Neuronal stem cell (in vitro differentiated cells): ENCODE measurements around the gene SLC35E1.

Experiments used
- DNase-seq: peaks from one replicate; pipeline ENCODE4 v3.0.0-alpha.2; 2013; ENCODE audit warnings: low spot score
- H2AFZ ChIP-seq: one replicate; pipeline ENCODE4 v1.6.1; 2013; ENCODE audit warnings: mild to moderate bottlenecking, low read length, inconsistent platforms
- H2AK5ac ChIP-seq: 2 replicates; pipeline ENCODE4 v1.6.1; 2013; ENCODE audit warnings: low read depth, mild to moderate bottlenecking, inconsistent platforms, low read length, moderate library complexity, mixed read lengths
- H2BK120ac ChIP-seq: 2 replicates; pipeline ENCODE4 v1.6.1; 2013; ENCODE audit warnings: low read depth, mild to moderate bottlenecking, inconsistent platforms, low read length, moderate library complexity, mixed read lengths
- H2BK12ac ChIP-seq: one replicate; pipeline ENCODE4 v1.6.1; 2013; ENCODE audit warnings: low read length, inconsistent platforms
- H2BK15ac ChIP-seq: 2 replicates; pipeline ENCODE4 v1.6.1; 2013; ENCODE audit warnings: mild to moderate bottlenecking, low read length, inconsistent platforms, mixed read lengths
- H2BK5ac ChIP-seq: one replicate; pipeline ENCODE4 v1.6.1; 2013; ENCODE audit warnings: inconsistent platforms, mild to moderate bottlenecking, low read length, moderate library complexity
- H3K14ac ChIP-seq: one replicate; pipeline ENCODE4 v1.6.1; 2013; ENCODE audit warnings: low read length, inconsistent platforms
- H3K18ac ChIP-seq: 2 replicates; pipeline ENCODE4 v1.6.1; 2013; ENCODE audit warnings: low read length, inconsistent platforms
- H3K23ac ChIP-seq: 2 replicates; pipeline ENCODE4 v1.6.1; 2013; ENCODE audit warnings: low read depth, mild to moderate bottlenecking, mixed read lengths, low read length, inconsistent platforms; ENCODE audit not compliant: poor library complexity
- H3K27ac ChIP-seq: replicated peaks from 3 replicates; pipeline ENCODE4 v1.5.1; 2013; ENCODE audit warnings: low read length, inconsistent platforms
- H3K27me3 ChIP-seq, 3 experiments: 2 replicates each; pipeline ENCODE4 v1.6.1; 2013; ENCODE audit warnings: low read length in 3 of 3, mild to moderate bottlenecking in 2 of 3, inconsistent platforms in 1 of 3, low read depth in 1 of 3, mixed read lengths in 1 of 3, moderate library complexity in 1 of 3; ENCODE audit not compliant: control insufficient read depth in 3 of 3, insufficient read depth in 3 of 3
- H3K36me3 ChIP-seq, 2 donors: replicated peaks in 1 of 2; 2 replicates each; pipeline ENCODE4 v1.6.1; 2013; ENCODE audit warnings: low read length in 2 of 2; ENCODE audit not compliant: control insufficient read depth in 2 of 2, insufficient read depth in 2 of 2
- H3K4ac ChIP-seq: 2 replicates; pipeline ENCODE4 v1.6.1; 2013; ENCODE audit warnings: inconsistent platforms, mild to moderate bottlenecking, low read length, moderate library complexity
- H3K4me1 ChIP-seq, 2 donors: 1 replicate in 1 of 2; 2 replicates in 1 of 2; pipeline ENCODE4 v1.6.1; 2013; ENCODE audit warnings: low read length in 2 of 2, low read depth in 1 of 2; ENCODE audit not compliant: control insufficient read depth in 2 of 2, insufficient read depth in 1 of 2
- H3K4me2 ChIP-seq: one replicate; pipeline ENCODE4 v1.6.1; 2013; ENCODE audit warnings: mild to moderate bottlenecking, low read length, inconsistent platforms; ENCODE audit not compliant: insufficient read depth, poor library complexity, severe bottlenecking
- H3K4me3 ChIP-seq, 2 donors: 2 replicates each; pipeline ENCODE4 v1.5.1; 2013; ENCODE audit warnings: low read length in 2 of 2, mild to moderate bottlenecking in 2 of 2, inconsistent platforms in 1 of 2, moderate library complexity in 1 of 2
- H3K79me1 ChIP-seq: one replicate; pipeline ENCODE4 v1.6.1; 2013; ENCODE audit warnings: low read depth, mild to moderate bottlenecking, inconsistent platforms, low read length, moderate library complexity
- H3K9ac ChIP-seq: one replicate; pipeline ENCODE4 v1.6.1; 2013; ENCODE audit warnings: mild to moderate bottlenecking, low read depth, low read length, inconsistent platforms; ENCODE audit not compliant: poor library complexity
- H3K9me3 ChIP-seq, 2 donors: replicated peaks in 1 of 2; 2 replicates each; pipeline versions ENCODE3 to v1.6.1; 2013; ENCODE audit warnings: low read length in 2 of 2, mild to moderate bottlenecking in 2 of 2, inconsistent platforms in 1 of 2, low read depth in 1 of 2, mixed read lengths in 1 of 2, moderate library complexity in 1 of 2; ENCODE audit not compliant: control insufficient read depth in 2 of 2, insufficient read depth in 1 of 2
- H4K8ac ChIP-seq: one replicate; pipeline ENCODE4 v1.6.1; 2013; ENCODE audit warnings: low read depth, mild to moderate bottlenecking, inconsistent platforms, low read length, moderate library complexity
- H4K91ac ChIP-seq: one replicate; pipeline ENCODE4 v1.6.1; 2013; ENCODE audit warnings: low read length, low read depth, mild to moderate bottlenecking, inconsistent platforms; ENCODE audit not compliant: poor library complexity
- WGBS, 2 donors: extraction: QIAGEN DNeasy Blood & Tissue Kit; methylation state at CpG; one replicate each; pipeline ENCODE4 v1.1.7; 2013; ENCODE audit warnings: missing lambda C conversion rate in 2 of 2, mixed read lengths in 1 of 2; ENCODE audit not compliant: insufficient read length in 2 of 2, insufficient replicate concordance in 1 of 2; ENCODE audit errors: extremely low coverage in 2 of 2; 5-methylcytosine and 5-hydroxymethylcytosine counted together

The SLC35E1 gene

GRCh38 chr19:16613841-16614240, 41.6 kb upstream of the SLC35E1 start:
- H3K36me3 ChIP-seq, result no peaks in the 10 kb centered on the region
- no peak overlapping the region for H2BK120ac ChIP-seq
- no peak overlapping the region for H3K9ac ChIP-seq
- no peak overlapping the region for H4K91ac ChIP-seq
- no peak overlapping the region for H3K27ac ChIP-seq
- H3K23ac ChIP-seq, result no peak overlapping the region
- no peak overlapping the region for H4K8ac ChIP-seq
- peaks cover 0 to 3% of the 10 kb centered on the region in 2 donors for H3K4me1 ChIP-seq
- no peak overlapping the region for H2BK15ac ChIP-seq
- no peaks in the 10 kb centered on the region for H3K9me3 ChIP-seq
- no peak overlapping the region for H3K14ac ChIP-seq
- DNase-seq, result no peak
- H2AFZ ChIP-seq, result no peak overlapping the region
- H2AK5ac ChIP-seq, result no peak overlapping the region
- no peaks in the 10 kb centered on the region for H3K27me3 ChIP-seq
- no peak overlapping the region for H3K4ac ChIP-seq
- H3K18ac ChIP-seq, result no peak overlapping the region
- no peak overlapping the region for H3K4me3 ChIP-seq
- no peak overlapping the region for H2BK12ac ChIP-seq
- H3K79me1 ChIP-seq, result peaks cover 20% of the 10 kb centered on the region
- no peak overlapping the region for H3K4me2 ChIP-seq
- no peak overlapping the region for H2BK5ac ChIP-seq
- no CpG with 5 or more reads among the region's 2 CpGs for WGBS, 2 donors

GRCh38 chr19:16612636-16613035, 40.4 kb upstream of the SLC35E1 start:
- Histone ChIP-seq H3K36me3 (no peaks in the 10 kb centered on the region), H3K4me3 (no peak overlapping the region), H3K18ac (no peak overlapping the region), H2BK5ac (no peak overlapping the region), H2AK5ac (no peak overlapping the region), H4K8ac (no peak overlapping the region), H3K9ac (no peak overlapping the region), H2BK12ac (no peak overlapping the region), H2AFZ (no peak overlapping the region), H3K9me3 (no peaks in the 10 kb centered on the region), H3K14ac (no peak overlapping the region), H3K79me1 (peaks cover 16% of the 10 kb centered on the region), H3K27ac (no peak overlapping the region), H2BK15ac (no peak overlapping the region), H3K23ac (no peak overlapping the region), H3K4ac (no peak overlapping the region), H3K4me2 (no peak overlapping the region), H4K91ac (no peak overlapping the region), H2BK120ac (no peak overlapping the region), H3K4me1 (peaks cover 0 to 3% of the 10 kb centered on the region in 2 donors), H3K27me3 (no peaks in the 10 kb centered on the region)
- WGBS, 2 donors, result no CpG with 5 or more reads among the region's 3 CpGs
- DNase-seq, result no peak

DNA sequence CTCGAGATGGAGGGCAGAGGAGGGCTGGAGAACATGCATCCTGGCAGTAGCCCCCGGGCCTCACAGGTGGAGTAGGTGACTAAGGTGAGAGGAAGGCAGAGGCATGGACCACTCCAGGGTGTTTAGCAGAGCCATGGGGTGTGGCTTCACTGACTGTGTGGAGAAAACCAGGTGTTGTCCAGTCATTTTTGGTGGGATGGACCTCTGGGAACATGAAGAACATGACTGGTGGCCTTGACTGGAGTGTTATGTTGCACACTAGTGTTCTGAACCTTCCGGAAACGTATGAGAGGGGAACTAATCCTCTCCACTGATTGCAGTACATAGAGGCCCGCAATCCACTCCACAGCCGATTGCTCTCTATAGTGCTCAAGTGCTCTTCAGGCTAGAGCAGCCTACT, 38.9 kb upstream of the SLC35E1 start:
- Histone ChIP-seq H3K4me3 (no peak overlapping the region), H3K27me3 (no peaks in the 10 kb centered on the region), H3K14ac (no peak overlapping the region), H2BK12ac (no peak overlapping the region), H3K9me3 (no peaks in the 10 kb centered on the region), H3K9ac (no peak overlapping the region), H2BK120ac (no peak overlapping the region), H3K18ac (no peak overlapping the region), H3K36me3 (no peaks in the 10 kb centered on the region), H2BK15ac (no peak overlapping the region), H2AFZ (no peak overlapping the region), H4K91ac (no peak overlapping the region), H3K79me1 (peaks cover 15% of the 10 kb centered on the region), H3K4me2 (no peak overlapping the region), H2BK5ac (no peak overlapping the region), H4K8ac (no peak overlapping the region), H3K27ac (no peak overlapping the region), H3K4me1 (no peaks in the 10 kb centered on the region), H2AK5ac (no peak overlapping the region), H3K23ac (no peak overlapping the region), H3K4ac (no peak overlapping the region)
- no peak for DNase-seq
- WGBS, 2 donors, result no CpG with 5 or more reads among the region's 6 CpGs

GRCh38 chr19:16609511-16610200, 37.4 kb upstream of the SLC35E1 start:
- H2BK15ac ChIP-seq, result no peak overlapping the region
- no peak overlapping the region for H3K27ac ChIP-seq
- no CpG with 5 or more reads among the region's 5 CpGs for WGBS, 2 donors
- no peak overlapping the region for H2AK5ac ChIP-seq
- no peak overlapping the region for H4K91ac ChIP-seq
- no peak overlapping the region for H3K4ac ChIP-seq
- peaks cover 20% of the 10 kb centered on the region for H3K79me1 ChIP-seq
- no peaks in the 10 kb centered on the region for H3K36me3 ChIP-seq
- H3K18ac ChIP-seq, result no peak overlapping the region
- no peak overlapping the region for H2BK120ac ChIP-seq
- no peak overlapping the region for H3K23ac ChIP-seq
- H3K4me1 ChIP-seq, result no peaks in the 10 kb centered on the region
- H2BK5ac ChIP-seq, result no peak overlapping the region
- no peak for DNase-seq
- no peaks in the 10 kb centered on the region for H3K27me3 ChIP-seq
- no peak overlapping the region for H4K8ac ChIP-seq
- H3K4me2 ChIP-seq, result no peak overlapping the region
- H2BK12ac ChIP-seq, result no peak overlapping the region
- H3K9me3 ChIP-seq, result no peaks in the 10 kb centered on the region
- H3K14ac ChIP-seq, result no peak overlapping the region
- H2AFZ ChIP-seq, result no peak overlapping the region
- no peak overlapping the region for H3K4me3 ChIP-seq
- no peak overlapping the region for H3K9ac ChIP-seq
